Stimulated activated CD4-positive, alpha-beta T cell treated with anti-CD3 and anti-CD28 coated beads, Interleukin-1b, Interleukin-23, amount 100 ng/mL, for 48 hours (primary cell): ENCODE data around the gene ATPAF2.

Experiments
- DNase-seq: peaks from one replicate; pipeline ENCODE4 v3.0.0-alpha.2; 2020

ATPAF2 gene

DNA sequence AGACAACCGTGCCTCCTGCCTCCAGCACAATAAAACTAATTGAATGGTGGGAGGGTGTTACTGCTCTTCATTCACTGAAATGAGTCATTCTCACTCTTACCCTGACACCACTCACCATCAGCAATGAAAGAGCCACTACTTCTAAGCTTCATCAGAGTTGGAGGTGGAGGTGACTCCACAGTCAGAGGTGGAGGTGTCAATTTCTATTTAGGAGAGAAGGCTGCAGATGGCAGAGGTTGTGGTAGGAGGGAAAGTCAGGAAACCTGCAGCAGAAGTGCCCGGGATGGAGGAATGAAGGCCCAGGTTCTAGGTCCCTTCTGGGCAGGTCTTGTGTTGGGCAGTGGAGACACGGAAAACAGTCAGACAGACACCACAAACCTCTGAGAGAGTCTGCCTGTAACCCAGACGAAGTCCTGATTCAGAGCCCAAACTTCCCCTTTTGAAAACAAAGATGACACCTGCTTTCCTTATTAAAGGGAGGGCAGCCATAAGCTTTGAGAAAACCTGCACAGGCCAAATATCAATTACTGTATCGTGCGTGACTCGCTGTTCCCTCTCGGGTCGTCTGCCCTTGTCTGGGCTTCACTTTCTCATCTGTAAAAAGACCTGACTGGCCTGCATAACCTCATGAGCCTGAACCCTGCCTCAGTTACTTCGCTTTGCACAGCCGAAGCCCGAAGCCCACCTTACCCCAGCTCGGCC lies 668 bp downstream of the ATPAF2 start:
- DNase-seq: peak; percentile 35

DNA sequence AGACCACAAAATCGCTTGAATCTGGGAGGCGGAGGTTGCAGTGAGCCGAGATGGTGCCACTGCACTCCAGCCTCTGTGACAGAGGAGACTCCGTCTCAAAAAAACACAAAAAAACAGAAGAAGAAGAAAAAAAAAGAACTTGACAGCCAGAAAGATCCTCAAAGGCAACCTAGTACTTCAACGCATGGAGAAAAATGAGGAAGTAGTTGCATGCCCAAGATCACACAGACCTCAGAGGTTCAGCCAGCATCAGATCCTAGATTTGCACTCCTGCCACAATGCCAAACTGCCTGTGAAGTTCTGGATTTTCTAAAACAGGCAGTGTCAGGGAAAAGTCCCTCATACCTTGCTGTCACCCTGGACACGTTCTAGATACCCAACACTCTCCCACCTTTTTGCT lies 1.5 kb downstream of the ATPAF2 start:
- DNase-seq: no peak

DNA sequence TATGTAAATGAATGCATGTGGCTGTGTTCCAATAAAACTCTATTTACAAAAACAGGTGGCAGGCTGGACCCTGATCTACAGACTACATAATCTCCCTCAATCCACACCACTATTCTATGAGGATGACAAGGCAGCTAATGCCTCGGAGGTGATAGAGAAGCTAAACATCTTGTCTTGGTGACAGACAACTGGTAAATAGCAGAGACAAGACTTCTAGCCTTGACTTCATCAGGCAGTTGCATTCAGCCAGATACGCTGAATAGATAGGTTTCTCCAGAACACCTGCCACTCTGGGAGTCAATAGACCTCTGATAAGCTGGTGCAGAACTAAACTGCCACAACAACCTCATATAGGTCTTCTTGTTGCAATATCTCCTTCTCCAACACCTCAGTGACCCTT lies 3.3 kb downstream of the ATPAF2 start:
- DNase-seq: no peak

- DNase-seq: peak; percentile 39
Observed at GRCh38 chr17:18033442-18034099, 5.4 kb downstream of the ATPAF2 start.

DNA sequence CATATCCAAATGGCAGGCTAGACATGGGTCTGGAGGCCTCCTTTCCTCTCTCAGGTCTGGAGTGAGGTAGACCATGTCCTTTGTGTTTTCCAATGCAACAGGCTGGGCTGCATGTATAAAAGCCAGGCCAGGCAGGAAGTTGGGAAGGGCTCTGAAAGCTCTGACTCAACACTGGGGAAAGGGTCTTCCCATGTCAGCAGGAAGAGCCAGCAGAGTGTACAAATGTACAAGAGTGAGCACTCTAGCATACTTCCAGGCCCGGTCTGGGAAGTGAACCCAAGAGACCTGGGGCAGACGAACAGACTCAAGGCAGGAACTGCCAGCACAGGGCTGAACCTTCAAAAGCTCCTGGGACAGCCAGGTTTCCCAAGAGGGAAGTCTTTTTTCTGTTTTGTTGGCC lies 7.0 kb downstream of the ATPAF2 start:
- DNase-seq: no peak

- DNase-seq: no peak
Observed at GRCh38 chr17:18028952-18029540, 9.9 kb downstream of the ATPAF2 start.

GRCh38 chr17:18028114-18028951 lies 10.6 kb downstream of the ATPAF2 start:
- DNase-seq: no peak

DNA sequence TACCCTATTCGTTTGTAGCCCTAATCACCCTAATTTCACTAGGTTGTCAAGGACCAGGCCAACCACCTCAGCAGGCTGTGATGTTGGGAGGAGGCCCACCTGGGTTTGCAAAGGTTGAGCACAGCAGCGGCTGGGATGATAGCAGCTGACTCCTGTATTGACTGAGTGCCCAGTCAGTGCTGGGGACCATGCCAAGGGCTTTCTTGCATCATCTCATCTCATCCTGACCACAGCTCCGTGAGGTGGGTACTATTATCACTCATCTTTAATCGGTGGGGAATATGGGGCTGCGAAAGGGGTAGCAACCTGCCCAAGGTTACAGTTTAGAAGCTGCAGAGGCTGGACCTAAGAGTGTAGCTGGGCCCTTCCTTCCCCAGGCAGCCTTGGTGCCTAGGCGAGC lies 11.7 kb downstream of the ATPAF2 start:
- DNase-seq: no peak

- peak; percentile 8 for DNase-seq
Observed at GRCh38 chr17:18025945-18026776, 12.8 kb downstream of the ATPAF2 start.

DNA sequence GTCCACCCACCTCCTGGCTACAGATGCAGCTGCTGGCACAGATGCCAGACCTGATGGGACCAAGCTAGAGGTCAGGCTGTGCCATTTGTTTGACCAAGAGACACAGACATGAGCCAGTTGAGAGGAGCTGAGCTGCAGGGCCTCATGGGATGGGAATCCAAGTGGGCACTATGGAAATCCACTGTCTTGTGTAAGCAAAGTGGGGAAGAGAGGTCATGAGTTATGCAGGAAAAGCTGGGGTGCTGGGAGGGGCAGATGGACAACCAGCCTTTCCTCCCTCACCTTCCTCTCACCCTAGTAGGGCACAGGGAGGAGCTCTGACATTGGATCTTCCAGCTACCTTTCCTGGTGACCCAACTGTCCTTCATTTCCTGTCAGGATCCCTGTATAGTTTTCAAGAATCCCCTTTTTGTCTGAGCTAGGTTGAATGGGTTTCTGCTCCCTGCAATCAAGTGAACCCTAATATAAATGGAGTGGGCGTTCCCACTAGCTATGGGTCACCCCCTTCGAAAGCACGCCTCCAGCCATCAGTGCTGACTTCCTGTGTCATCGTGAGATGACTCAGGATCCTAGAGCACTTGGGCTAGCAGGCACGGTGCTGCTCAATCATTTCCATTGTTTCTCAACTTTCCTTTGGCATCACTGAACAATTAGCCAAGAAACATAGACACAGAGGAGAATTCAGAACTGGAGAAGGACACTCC lies 13.6 kb downstream of the ATPAF2 start:
- peak; percentile 34 for DNase-seq

DNA sequence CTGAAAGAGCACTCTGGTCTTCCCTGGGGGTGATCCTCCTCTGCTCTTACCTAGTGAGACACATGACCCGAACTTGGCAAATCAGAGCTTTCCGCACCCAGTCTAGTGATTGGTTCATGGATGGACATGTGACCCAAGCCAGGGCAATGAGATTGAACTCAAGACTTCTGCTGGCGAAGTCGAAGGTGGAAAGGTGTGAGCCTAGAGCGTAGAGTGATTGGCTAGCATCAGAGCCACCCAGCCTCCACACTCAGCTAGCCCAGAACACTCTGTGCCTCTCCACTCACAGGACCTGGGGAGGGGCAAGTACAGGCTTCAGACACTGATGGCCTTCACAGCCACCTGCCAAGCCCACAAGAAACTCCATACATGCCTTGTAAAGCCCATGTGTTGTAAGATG lies 17.6 kb downstream of the ATPAF2 start:
- DNase-seq: no peak

- DNase-seq: no peak
Observed at GRCh38 chr17:18020971-18021370, 18.0 kb downstream of the ATPAF2 start.

DNA sequence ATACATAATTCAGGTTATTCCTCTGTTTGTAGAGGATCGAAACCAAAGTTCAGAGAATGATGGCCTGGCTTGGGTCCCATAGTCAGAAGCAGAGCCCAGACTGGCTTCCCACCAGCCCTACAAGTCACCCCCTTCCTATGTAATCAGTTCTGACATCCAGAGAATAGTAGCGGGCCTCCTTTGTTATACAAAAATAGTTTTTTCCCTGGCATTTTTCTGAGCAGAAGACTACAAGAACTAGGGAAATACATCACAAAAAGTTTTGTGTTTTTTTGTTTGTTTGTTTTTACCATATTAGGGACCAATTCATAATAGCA lies 19.2 kb downstream of the ATPAF2 start:
- DNase-seq: no peak

DNA sequence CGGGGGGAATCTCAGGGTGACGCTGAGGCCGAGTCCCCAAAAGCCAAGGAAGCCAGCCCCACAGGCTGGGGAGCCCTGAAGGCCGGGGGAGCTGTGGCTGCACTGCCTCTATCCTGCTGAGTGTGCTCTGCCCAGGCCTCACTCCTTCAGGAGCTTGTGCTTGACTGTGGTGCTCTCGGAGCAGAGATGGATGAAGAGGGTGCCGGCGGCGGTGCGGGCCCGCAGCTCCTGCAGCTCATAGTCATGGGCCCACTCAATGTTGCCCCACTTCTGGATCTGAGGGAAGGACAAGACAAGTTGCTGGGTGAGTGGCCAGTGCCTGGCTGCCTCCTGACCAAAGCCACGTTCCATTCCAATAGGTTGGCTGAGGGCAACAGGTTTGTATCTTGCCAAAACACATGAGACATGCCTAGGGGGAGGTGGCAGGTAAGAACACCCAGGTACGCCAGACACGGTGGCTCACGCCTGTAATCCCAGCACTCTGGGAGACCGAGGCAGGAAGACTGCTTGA lies 20.5 kb downstream of the ATPAF2 start:
- DNase-seq: no peak

DNA sequence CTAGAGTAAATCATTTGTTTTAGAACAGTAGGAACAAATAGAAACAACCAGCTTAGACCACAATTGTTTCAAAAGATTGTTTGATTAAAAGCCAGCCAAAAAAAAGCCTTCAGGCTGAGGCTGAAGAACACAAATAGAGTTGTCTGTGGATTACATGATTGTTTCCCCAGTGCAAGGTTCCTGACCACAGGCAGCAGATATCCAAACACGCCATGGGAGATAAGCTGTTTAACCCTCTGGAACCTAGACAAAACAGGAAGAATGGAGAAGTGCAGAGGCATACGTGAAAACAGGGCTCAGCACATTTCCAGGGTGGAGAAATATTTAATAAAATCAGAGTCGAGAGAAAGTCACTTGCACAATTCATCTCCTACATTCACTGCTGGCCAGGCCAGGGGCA lies 21.0 kb downstream of the ATPAF2 start:
- no peak for DNase-seq

- DNase-seq: no peak
Observed at GRCh38 chr17:18016426-18016825, 22.5 kb downstream of the ATPAF2 start.

DNA sequence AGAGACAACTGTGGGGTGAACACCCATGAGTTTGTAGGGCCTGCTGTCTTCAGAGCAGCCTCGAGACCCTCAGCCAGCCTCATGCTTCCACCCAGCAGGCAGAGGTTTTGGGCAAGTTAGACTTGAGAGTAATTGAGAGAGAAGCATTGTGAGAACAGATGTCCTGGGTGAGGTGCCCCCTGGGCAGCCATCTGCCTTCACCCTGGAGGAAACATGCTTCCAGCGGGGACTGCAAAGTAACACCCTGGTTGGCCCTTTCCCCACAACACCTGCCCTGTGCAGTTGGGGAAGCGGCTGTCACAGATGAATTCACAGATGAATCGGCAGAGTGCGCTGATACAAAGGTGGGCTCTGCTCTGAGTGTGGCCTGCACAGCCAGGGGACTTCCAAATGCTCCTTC lies 23.4 kb downstream of the ATPAF2 start:
- DNase-seq: no peak

DNA sequence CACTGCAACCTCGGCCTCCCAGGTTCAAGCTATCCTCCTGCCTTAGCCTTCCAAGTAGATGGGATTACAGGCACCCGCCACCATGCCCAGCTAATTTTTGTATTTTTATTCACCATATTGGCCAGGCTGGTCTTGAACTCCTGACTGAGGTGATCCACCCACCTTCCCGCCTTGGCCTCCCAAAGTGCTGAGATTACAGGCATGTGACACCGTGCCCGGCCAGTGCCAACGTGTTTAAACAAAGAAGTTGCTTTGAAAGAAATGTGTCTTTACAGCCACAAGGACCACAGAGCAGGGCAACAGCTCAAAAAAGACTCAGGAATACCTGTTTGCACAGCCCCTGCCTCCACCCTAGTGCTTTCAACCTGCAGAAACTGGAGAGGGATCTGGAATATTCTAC lies 25.0 kb downstream of the ATPAF2 start:
- DNase-seq: no peak

DNA sequence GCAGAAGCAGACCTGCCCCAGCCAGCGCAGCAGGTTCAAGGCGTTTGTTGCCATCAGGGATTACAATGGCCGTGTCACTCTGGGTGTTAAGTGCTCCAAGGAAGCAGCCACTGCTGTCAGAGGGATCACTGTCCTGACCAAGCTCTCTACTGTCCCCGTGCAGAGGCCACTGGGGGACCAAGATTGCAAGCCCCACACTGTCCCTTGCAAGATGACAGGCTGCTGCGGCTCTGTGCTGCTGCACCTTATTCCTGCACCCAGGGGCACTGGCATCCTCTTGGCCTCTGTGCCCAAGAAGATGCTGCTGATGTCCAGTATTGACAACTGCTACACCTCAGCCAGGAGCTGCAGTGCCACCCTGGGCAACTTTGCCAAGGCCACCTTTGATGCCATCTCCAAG lies 27.7 kb downstream of the ATPAF2 start:
- DNase-seq: no peak

DNA sequence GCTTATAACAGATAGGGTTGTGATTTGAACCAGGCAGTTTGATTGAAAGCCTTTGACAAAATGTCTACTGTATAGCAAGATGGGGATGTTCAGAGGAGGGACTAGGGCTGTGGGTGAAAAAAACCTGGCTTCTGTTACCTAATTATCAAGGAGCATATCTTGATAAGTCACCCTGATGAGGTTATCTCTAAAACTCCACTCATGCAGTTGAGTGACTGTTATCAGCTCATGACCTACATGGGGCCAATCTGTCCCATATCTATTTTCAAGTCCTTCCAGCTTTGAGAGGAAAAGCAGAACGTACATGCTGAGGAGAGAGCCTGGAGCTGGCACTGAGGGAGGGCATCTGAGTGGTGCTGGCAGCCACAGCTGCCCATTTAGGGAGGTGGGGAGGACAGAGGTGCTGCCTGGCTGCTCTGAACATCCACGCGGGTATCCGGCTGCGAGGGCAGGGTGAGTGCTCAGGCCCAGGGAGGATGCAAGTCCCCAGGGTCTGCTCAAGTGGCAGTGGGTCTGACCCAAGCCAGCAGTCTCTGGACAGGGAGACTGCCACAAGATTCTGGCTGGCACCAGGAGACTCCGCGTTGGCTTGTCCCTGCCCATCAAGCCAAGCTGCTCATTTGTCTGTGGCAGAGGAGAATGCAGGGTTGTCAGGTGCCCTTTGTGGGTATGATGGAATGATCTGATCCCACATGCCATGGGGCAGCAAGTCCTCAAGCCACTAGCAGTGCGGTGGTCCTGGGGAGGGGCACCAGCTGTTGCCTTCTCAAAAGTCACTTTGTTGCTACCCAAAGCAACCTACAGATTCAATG lies 29.2 kb downstream of the ATPAF2 start:
- DNase-seq: no peak
